ENCODE data around the gene RANBP1. TPM values are rescaled to one million over a fixed set of nuclear protein-coding genes. Genes with fewer than 3 reads are reported as not detected.

The RANBP1 gene
- total and polyA plus RNA-seq, 9 of the 15 experiments (the other 6 are each of a cell fraction or from before 2014, with no cell fraction given): 162 to 2,891 (median 1,289) TPM

- peak in 1 of 3 experiments; percentile 35; a peak in 1 of 6 replicates for TF ChIP-seq ZBTB11 (CRISPR knock-in tag; IDR thresholded peaks at IDR 0.05)
- TF ChIP-seq RBBP5 (IDR thresholded peaks at IDR 0.05; ENCODE audit: borderline replicate concordance, insufficient read depth, low read length, poor library complexity, severe bottlenecking): peak; percentile 98
- peak; percentile 99 for TF ChIP-seq ZKSCAN1 (IDR thresholded peaks at IDR 0.05; ENCODE audit: low read depth, low read length)
- peak; percentile 63; the same call in 1 of the 2 replicates for TF ChIP-seq CEBPZ (IDR thresholded peaks at IDR 0.05; ENCODE audit: borderline replicate concordance, low read depth, low read length)
- 0 out of 2 replicates have a peak, but pooled peaks have one; percentile 6 for TF ChIP-seq ZNF174 (CRISPR knock-in tag; IDR thresholded peaks at IDR 0.05)
- peak; percentile 86 for TF ChIP-seq SREBF1 (IDR thresholded peaks at IDR 0.05; ENCODE audit: borderline replicate concordance, low read depth, low read length)
- no peak for TF ChIP-seq FOXJ3 (CRISPR knock-in tag; IDR thresholded peaks at IDR 0.05)
- peak; percentile 100 for TF ChIP-seq NRF1 (conservative IDR thresholded peaks at IDR 0.05 in 1 of 2, IDR thresholded peaks at IDR 0.05 in 1 of 2)
- TF ChIP-seq CBX3 (IDR thresholded peaks at IDR 0.05; ENCODE audit: borderline replicate concordance in 1 of 2, low read length in 2 of 2): peak in 1 of 2 experiments; percentile 94; a peak in 2 of 3 replicates
- TF ChIP-seq E2F1 (CRISPR knock-in tag; IDR thresholded peaks at IDR 0.05): peak; percentile 100
- TF ChIP-seq ZMIZ1 (IDR thresholded peaks at IDR 0.05; ENCODE audit: low read depth in 2 of 2, low read length in 2 of 2): peak in 1 of 2 experiments; percentile 81; a peak in 1 of 4 replicates
Measured at GRCh38 chr22:20116951-20117632, 1.2 kb downstream of the RANBP1 start, which contains the start of gene TRMT2A (continued).

All from K562 (cell line).